COR-L47 (cell line): ENCODE measurements around the gene SLC29A2.
"Not testable (repeated sequence)": the region's sequence is repeated elsewhere in the genome, so short reads cannot be mapped to it uniquely, and the experiment has no call there.

Source experiments
- DNase-seq: peaks from one replicate; lab custom pipeline; 2025; lab: John Stamatoyannopoulos, UW

Gene SLC29A2

GRCh38 chr11:66333896-66334604 lies 37.5 kb downstream of the SLC29A2 start:
- no peak for DNase-seq

GRCh38 chr11:66333220-66333877 lies 38.2 kb downstream of the SLC29A2 start:
- DNase-seq = no peak

GRCh38 chr11:66332371-66333219 lies 39.0 kb downstream of the SLC29A2 start:
- no peak for DNase-seq

GRCh38 chr11:66331542-66332370 lies 39.8 kb downstream of the SLC29A2 start:
- DNase-seq = no peak

GRCh38 chr11:66330931-66331330 lies 40.6 kb downstream of the SLC29A2 start:
- DNase-seq = no peak

- no peak for DNase-seq
Observed at GRCh38 chr11:66329165-66329673, 42.3 kb downstream of the SLC29A2 start.

- DNase-seq = peak; percentile 49
Observed at GRCh38 chr11:66328302-66329144, 43.0 kb downstream of the SLC29A2 start.

- no peak for DNase-seq
Observed at GRCh38 chr11:66328031-66328301, 43.6 kb downstream of the SLC29A2 start.

GRCh38 chr11:66327171-66328030 lies 44.2 kb downstream of the SLC29A2 start:
- no peak for DNase-seq

GRCh38 chr11:66326261-66327111 lies 45.1 kb downstream of the SLC29A2 start:
- no peak for DNase-seq

- DNase-seq = no peak
Observed at GRCh38 chr11:66325263-66325671, 46.3 kb downstream of the SLC29A2 start.

- no peak for DNase-seq
Observed at GRCh38 chr11:66324664-66325063, 46.9 kb downstream of the SLC29A2 start.

- DNase-seq = no peak
Observed at GRCh38 chr11:66323684-66324083, 47.9 kb downstream of the SLC29A2 start.

GRCh38 chr11:66322732-66323427 lies 48.7 kb downstream of the SLC29A2 start:
- no peak for DNase-seq

- DNase-seq = no peak
Observed at GRCh38 chr11:66321606-66322005, 50.0 kb downstream of the SLC29A2 start.

- not testable (repeated sequence) for DNase-seq
Observed at GRCh38 chr11:66320748-66321147, 50.8 kb downstream of the SLC29A2 start.

GRCh38 chr11:66320289-66320688 lies 51.3 kb downstream of the SLC29A2 start:
- not testable (repeated sequence) for DNase-seq

GRCh38 chr11:66318600-66318970 lies 53.0 kb downstream of the SLC29A2 start:
- DNase-seq = no peak
